Colonic mucosa (tissue), 4 donors: Measurements from ENCODE around the gene SPPL3. TPM values are rescaled to one million over a fixed set of nuclear protein-coding genes. Genes with fewer than 3 reads are reported as not detected.

Source experiments
- DNase-seq: peaks from one replicate; pipeline ENCODE4 v3.0.0-alpha.2; 2020
- H3K27ac ChIP-seq: fragments of 200-600 bp; one replicate; pipeline ENCODE4 v1.8.0; 2021
- H3K27me3 ChIP-seq: fragments of 200-600 bp; one replicate; pipeline ENCODE4 v1.8.0; 2021
- H3K36me3 ChIP-seq: fragments of 200-600 bp; one replicate; pipeline ENCODE4 v1.8.0; 2021
- H3K4me1 ChIP-seq: fragments of 200-600 bp; one replicate; pipeline ENCODE4 v1.8.0; 2021; ENCODE audit warnings: mild to moderate bottlenecking
- H3K4me3 ChIP-seq: fragments of 200-600 bp; one replicate; pipeline ENCODE4 v1.8.0; 2021
- H3K9ac ChIP-seq, 2 donors: one replicate each; pipeline ENCODE4 v1.7.0; 2013; ENCODE audit warnings: control low read depth in 2 of 2, low read depth in 2 of 2, low read length in 2 of 2
- H3K9me3 ChIP-seq: fragments of 200-600 bp; one replicate; pipeline ENCODE4 v1.8.0; 2021
- intact Hi-C: fragments of 100-400 bp; cut with DNase I; formaldehyde crosslinking; loops from one replicate; pipeline ENCODE4 v1.14.1; 2022
- total RNA-seq, 2 donors: library from RNA; stranded (reverse); fragmentation: NEBNext Ultra II Directional in 1 of 2; extraction: Animal tissue kit (Norgen Biotek cat#: 25700) in 1 of 2; gene quantifications; one replicate each; pipeline ENCODE4 v1.2.1, GENCODE V29; 2021
- TF ChIP-seq, protein P1 (sequence below): fragments of 200-600 bp; IDR thresholded peaks from one replicate; pipeline ENCODE4 v1.8.0; 2022; ENCODE audit warnings: antibody characterized with exemption, mild to moderate bottlenecking
- donor health status: healthy.
- donor health status: DM: no; HTN: no; CAD: no.
- donor health status: DM: no; HTN: no; CAD: no.

Gene SPPL3
- total RNA-seq, 2 donors from 2014 or later, result 44.7 to 55.2 TPM

DNA sequence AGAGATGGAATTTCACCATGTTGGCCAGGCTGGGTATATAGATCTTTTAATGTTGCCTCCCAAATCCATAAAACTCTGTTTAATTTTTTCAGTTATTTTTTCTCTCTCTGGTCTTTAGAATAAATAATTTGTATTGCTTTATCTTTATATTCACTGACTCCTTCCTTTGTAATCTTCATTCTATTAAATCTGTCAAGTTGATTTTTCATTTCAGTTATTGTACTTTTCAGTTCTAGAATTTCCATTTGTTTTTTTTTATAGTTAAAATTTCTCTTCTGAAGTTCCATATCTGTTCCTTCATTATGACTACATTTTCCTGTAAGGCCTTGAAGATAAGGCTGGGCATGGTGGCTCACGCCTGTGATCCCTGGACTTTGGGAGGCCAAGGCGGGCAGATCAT is 13.6 kb upstream of the SPPL3 start:
- H3K9me3 ChIP-seq, result no peaks in the 10 kb centered on the region
- no peaks in the 10 kb centered on the region for H3K36me3 ChIP-seq
- H3K9ac ChIP-seq, result no peak overlapping the region
- intact Hi-C loops, result no loop called here
- H3K4me3 ChIP-seq, result no peak overlapping the region
- H3K27ac ChIP-seq, result no peak overlapping the region
- TF ChIP-seq, protein P1, sequence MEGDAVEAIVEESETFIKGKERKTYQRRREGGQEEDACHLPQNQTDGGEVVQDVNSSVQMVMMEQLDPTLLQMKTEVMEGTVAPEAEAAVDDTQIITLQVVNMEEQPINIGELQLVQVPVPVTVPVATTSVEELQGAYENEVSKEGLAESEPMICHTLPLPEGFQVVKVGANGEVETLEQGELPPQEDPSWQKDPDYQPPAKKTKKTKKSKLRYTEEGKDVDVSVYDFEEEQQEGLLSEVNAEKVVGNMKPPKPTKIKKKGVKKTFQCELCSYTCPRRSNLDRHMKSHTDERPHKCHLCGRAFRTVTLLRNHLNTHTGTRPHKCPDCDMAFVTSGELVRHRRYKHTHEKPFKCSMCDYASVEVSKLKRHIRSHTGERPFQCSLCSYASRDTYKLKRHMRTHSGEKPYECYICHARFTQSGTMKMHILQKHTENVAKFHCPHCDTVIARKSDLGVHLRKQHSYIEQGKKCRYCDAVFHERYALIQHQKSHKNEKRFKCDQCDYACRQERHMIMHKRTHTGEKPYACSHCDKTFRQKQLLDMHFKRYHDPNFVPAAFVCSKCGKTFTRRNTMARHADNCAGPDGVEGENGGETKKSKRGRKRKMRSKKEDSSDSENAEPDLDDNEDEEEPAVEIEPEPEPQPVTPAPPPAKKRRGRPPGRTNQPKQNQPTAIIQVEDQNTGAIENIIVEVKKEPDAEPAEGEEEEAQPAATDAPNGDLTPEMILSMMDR, result no peak
- no peaks in the 10 kb centered on the region for H3K27me3 ChIP-seq
- no peaks in the 10 kb centered on the region for H3K4me1 ChIP-seq
- no peak for DNase-seq

DNA sequence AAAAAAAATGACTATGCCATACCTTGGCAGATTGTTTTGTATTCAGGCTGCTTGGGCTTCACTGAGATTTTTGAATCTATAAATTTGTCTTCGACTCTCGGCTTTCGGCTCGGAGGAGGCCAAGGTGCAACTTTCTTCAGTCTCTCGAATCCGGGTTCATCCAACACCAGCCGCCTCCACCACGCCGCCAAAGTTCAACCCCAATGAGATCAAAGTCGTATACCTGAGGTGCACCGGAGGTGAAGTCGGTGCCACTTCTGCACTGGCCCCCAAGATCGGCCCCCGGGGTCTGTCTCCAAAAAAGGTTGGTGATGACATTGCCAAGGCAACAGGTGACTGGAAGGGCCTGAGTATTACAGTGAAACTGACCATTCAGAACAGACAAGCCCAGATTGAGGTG is 12.4 kb upstream of the SPPL3 start:
- no peaks in the 10 kb centered on the region for H3K36me3 ChIP-seq
- TF ChIP-seq, protein P1, result no peak
- H3K9me3 ChIP-seq, result no peaks in the 10 kb centered on the region
- H3K27ac ChIP-seq, result no peak overlapping the region
- intact Hi-C loops, result no loop called here
- H3K27me3 ChIP-seq, result no peaks in the 10 kb centered on the region
- H3K4me1 ChIP-seq, result no peaks in the 10 kb centered on the region
- no peak for DNase-seq
- H3K9ac ChIP-seq, result no peak overlapping the region
- no peak overlapping the region for H3K4me3 ChIP-seq

DNA sequence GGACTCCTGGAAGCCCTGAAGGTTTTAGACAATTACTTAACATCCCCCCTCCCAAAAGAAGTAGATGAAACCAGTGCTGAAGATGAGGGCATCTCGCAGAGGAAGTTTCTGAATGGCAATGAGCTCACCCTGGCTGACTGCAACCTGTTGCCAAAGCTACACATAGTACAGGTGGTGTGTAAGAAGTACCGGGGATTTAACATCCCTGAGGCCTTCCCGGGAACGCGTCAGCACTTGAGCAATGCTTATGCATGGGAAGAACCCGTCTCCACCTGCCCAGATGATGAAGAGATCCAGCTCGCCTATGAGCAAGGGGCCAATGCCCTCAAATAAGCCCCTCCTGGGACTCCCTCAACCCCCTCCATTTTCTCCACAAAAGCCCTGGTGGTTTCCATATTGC is 10.6 kb upstream of the SPPL3 start:
- H3K4me3 ChIP-seq, result no peak overlapping the region
- TF ChIP-seq, protein P1, result no peak
- H3K9me3 ChIP-seq, result no peaks in the 10 kb centered on the region
- no peak for DNase-seq
- H3K4me1 ChIP-seq, result no peaks in the 10 kb centered on the region
- intact Hi-C loops, result no loop called here
- H3K9ac ChIP-seq, result no peak overlapping the region
- H3K27ac ChIP-seq, result no peak overlapping the region
- H3K36me3 ChIP-seq, result no peaks in the 10 kb centered on the region
- no peaks in the 10 kb centered on the region for H3K27me3 ChIP-seq

DNA sequence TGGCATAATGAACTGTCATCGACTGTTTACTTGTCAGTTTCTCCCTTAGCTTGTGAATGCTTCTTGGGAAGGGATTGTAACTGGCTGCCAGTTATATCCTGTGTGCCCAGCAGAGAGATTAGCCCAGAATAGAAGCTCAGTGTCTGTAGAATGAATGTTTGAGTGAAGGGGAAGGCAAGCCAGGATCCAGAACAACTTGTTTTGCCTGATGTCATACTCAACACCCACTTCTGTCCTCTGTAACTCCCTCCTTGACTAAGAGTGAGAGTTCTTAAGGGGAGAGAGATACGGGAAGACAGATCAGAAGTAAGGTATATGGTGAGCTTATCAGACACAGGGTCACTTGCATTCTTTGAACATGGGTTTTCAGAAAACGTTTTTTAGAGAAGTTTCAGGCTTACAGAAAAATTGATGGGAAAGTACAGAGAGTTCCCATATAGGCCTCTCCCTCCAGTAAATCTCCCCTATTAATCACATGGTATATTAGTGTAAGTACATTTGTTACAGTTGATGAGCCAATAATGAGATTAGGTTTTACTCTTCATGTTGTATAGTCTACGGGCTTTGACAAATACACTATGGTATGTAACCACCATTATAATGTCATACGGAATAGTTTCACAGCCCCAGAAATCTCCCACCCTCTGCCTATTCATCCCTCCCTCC is 5.6 kb upstream of the SPPL3 start:
- no peaks in the 10 kb centered on the region for H3K4me1 ChIP-seq
- no peaks in the 10 kb centered on the region for H3K27me3 ChIP-seq
- no peak overlapping the region for H3K27ac ChIP-seq
- no peak for DNase-seq
- no peaks in the 10 kb centered on the region for H3K9me3 ChIP-seq
- no peak overlapping the region for H3K9ac ChIP-seq
- intact Hi-C loops, result no loop called here
- no peak overlapping the region for H3K4me3 ChIP-seq
- no peaks in the 10 kb centered on the region for H3K36me3 ChIP-seq
- TF ChIP-seq, protein P1, result no peak

DNA sequence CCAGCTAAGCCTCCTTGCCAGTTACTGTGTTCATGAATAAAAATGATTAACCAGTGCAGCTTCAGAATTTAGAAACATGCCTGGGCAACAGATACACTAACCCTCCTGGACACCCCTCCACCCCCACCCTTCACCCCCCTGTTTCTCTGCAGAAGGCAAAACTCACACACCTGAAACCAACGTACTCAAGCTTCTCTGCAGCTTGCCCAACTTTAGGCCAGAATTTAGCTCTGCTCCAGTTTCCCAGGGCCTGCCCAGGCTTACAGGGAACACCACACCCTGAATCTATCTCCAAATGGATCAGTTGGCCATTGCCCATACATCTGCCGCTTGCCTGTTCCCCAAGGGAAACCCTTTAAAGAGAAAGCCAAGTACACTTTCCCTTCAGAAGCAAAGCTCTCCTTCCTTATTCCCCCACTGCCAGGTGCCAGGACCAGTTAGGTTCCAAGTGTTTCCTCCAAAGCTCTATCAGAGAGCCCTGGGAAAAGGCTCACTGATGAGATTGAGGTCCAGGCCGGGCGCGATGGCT is 1.8 kb upstream of the SPPL3 start:
- Histone ChIP-seq H3K9ac (no peak overlapping the region), H3K36me3 (no peaks in the 10 kb centered on the region), H3K27me3 (no peaks in the 10 kb centered on the region), H3K27ac (no peak overlapping the region), H3K9me3 (no peaks in the 10 kb centered on the region), H3K4me3 (no peak overlapping the region), H3K4me1 (no peaks in the 10 kb centered on the region)
- intact Hi-C loops, result no loop called here
- DNase-seq, result no peak
- TF ChIP-seq, protein P1, result no peak
